ENCODE measurements around the gene SNX24. TPM values are rescaled to one million over a fixed set of nuclear protein-coding genes. Genes with fewer than 3 reads are reported as not detected.

SNX24 gene
- total RNA-seq, 5 donors from 2014 or later (not counting 1 experiment from before 2014, with no cell fraction given): 2.2 to 4.9 (median 3.8) TPM

DNA sequence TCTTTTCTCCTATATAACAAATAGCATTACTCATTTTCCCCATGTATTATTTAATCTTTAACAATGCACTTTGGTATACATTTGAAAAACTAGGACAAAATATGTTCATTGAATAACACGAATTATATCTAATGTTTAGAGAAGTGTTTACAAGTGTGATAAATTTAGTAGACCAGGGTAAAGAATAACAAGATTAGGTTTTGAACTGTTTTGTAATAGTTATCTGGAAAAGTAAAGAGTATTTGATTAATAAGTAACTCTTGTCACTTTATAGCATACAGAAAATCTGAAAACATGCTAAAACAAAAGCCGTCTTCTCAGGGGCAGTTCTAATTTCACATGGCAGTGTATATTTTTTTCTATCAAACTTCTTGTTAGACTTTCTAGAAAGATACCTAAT lies 132.7 kb downstream of the SNX24 start:
- Mint-ChIP-seq H3K27ac (no peak overlapping the region), H3K4me3 (no peak overlapping the region), H3K4me1 (no peaks in the 10 kb centered on the region), H3K36me3 (peaks cover 7% of the 10 kb centered on the region), H3K27me3 (no peaks in the 10 kb centered on the region), H3K9me3 (no peaks in the 10 kb centered on the region)
- H3K4me3 ChIP-seq (ENCODE audit: control insufficient read depth in 1 of 2, extremely low read depth in 1 of 2, low read length in 1 of 2): no peak overlapping the region
- ChIA-PET CTCF (no interaction called here), POLR2A (no interaction called here)
- ATAC-seq (replicated peaks in 1 of 4): no peak
- H3K27me3 ChIP-seq (replicated peaks in 1 of 2; ENCODE audit: control insufficient read depth in 2 of 2, extremely low read depth in 1 of 2, insufficient read depth in 2 of 2, low read length in 1 of 2): no peaks in the 10 kb centered on the region
- H3K9me3 ChIP-seq: no peaks in the 10 kb centered on the region
- no CpG with 5 or more reads among the region's 2 CpGs for WGBS (ENCODE audit: insufficient coverage)
- H3K27ac ChIP-seq (ENCODE audit: low read length): no peak overlapping the region
- H3K4me1 ChIP-seq (ENCODE audit: control insufficient read depth in 1 of 2, extremely low read depth in 1 of 2, insufficient read depth in 2 of 2, low read length in 2 of 2): no peaks in the 10 kb centered on the region
- DNase-seq: no peak
- no peaks in the 10 kb centered on the region for H3K36me3 ChIP-seq (ENCODE audit: control insufficient read depth in 2 of 2, extremely low read depth in 1 of 2, insufficient read depth in 1 of 2, low read length in 1 of 2)

DNA sequence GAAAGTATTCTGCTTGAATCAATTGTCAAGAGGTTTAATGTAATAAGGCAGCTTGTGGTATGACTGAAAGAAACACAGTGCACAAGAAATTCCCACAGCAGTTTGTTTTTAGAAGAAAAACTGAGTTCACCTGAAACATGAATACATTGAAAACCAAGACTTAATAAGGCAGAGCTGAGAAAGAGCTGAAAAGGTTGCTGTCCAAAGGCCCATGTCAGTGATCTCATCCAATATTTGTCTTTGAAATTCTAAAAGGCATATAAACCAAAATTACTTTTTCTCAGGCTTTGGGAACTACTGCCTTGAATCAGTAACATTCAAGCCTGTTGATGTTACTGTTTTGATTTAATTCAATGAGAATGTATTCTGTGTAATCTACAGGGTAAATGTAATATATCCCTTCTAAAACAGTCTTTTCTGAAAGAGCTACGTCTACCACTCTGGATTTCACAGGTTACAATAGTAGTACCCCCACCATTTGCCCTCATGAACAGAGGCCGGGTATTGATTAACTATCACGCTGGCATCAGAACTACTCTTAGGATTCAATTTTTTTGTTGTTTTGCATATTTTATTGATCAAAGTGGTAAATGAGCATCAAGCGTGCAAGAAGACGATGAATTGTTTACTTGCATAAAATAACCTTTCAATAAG lies 133.4 kb downstream of the SNX24 start:
- Mint-ChIP-seq H3K4me1 (no peaks in the 10 kb centered on the region), H3K27ac (no peak overlapping the region), H3K9me3 (no peaks in the 10 kb centered on the region), H3K27me3 (no peaks in the 10 kb centered on the region), H3K36me3 (peaks cover 3% of the 10 kb centered on the region), H3K4me3 (no peak overlapping the region)
- POLR2A ChIA-PET: interaction anchor here in 1 of 2 donors (0.6 kb wide), 1 partner anchor 13 kb away, joined by 3 read pairs; no protein-coding TSS in a partner anchor
- no peak for ATAC-seq (replicated peaks in 1 of 4)
- Histone ChIP-seq H3K9me3 (no peaks in the 10 kb centered on the region), H3K27me3 (replicated peaks in 1 of 2; ENCODE audit: control insufficient read depth in 2 of 2, extremely low read depth in 1 of 2, insufficient read depth in 2 of 2, low read length in 1 of 2) (no peaks in the 10 kb centered on the region), H3K4me1 (ENCODE audit: control insufficient read depth in 1 of 2, extremely low read depth in 1 of 2, insufficient read depth in 2 of 2, low read length in 2 of 2) (no peaks in the 10 kb centered on the region), H3K36me3 (ENCODE audit: control insufficient read depth in 2 of 2, extremely low read depth in 1 of 2, insufficient read depth in 1 of 2, low read length in 1 of 2) (no peaks in the 10 kb centered on the region), H3K4me3 (ENCODE audit: control insufficient read depth in 1 of 2, extremely low read depth in 1 of 2, low read length in 1 of 2) (no peak overlapping the region), H3K27ac (ENCODE audit: low read length) (no peak overlapping the region)
- CTCF ChIA-PET: no interaction called here
- no peak for DNase-seq
- WGBS (ENCODE audit: insufficient coverage): no CpG with 5 or more reads among the region's 5 CpGs

DNA sequence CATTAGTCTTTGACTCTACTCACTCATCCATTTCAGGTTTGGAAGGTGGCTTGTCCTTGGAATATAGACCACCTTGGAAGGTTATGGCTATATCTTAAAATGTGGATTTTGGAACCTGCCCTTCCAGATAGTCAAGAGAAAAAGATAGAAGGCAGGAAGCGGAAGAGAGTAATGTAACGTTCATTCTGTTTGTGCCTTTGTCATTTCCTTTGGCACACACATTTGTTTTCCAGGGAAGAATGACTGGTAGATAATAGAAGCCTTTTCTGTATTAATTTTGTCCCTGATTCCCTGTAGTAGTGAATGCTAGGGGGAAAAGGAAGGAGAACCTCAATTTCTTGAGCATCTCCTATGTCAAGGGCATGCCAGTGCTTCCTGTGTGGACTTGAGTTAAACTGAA lies 136.4 kb downstream of the SNX24 start:
- 90% methylated on average over 2 of the region's 2 CpGs for WGBS (ENCODE audit: insufficient coverage)
- Histone ChIP-seq H3K27me3 (replicated peaks in 1 of 2; ENCODE audit: control insufficient read depth in 2 of 2, extremely low read depth in 1 of 2, insufficient read depth in 2 of 2, low read length in 1 of 2) (no peaks in the 10 kb centered on the region), H3K4me3 (ENCODE audit: control insufficient read depth in 1 of 2, extremely low read depth in 1 of 2, low read length in 1 of 2) (no peak overlapping the region), H3K27ac (ENCODE audit: low read length) (no peak overlapping the region), H3K4me1 (ENCODE audit: control insufficient read depth in 1 of 2, extremely low read depth in 1 of 2, insufficient read depth in 2 of 2, low read length in 2 of 2) (no peaks in the 10 kb centered on the region), H3K36me3 (ENCODE audit: control insufficient read depth in 2 of 2, extremely low read depth in 1 of 2, insufficient read depth in 1 of 2, low read length in 1 of 2) (no peaks in the 10 kb centered on the region), H3K9me3 (no peaks in the 10 kb centered on the region)
- ChIA-PET POLR2A (no interaction called here), CTCF (no interaction called here)
- Mint-ChIP-seq H3K27ac (no peak overlapping the region), H3K36me3 (peaks cover 3% of the 10 kb centered on the region), H3K4me3 (no peak overlapping the region), H3K4me1 (no peaks in the 10 kb centered on the region), H3K9me3 (no peaks in the 10 kb centered on the region), H3K27me3 (peaks cover 0 to 4% of the 10 kb centered on the region in 2 donors)
- no peak for DNase-seq
- no peak for ATAC-seq (replicated peaks in 1 of 4)

DNA sequence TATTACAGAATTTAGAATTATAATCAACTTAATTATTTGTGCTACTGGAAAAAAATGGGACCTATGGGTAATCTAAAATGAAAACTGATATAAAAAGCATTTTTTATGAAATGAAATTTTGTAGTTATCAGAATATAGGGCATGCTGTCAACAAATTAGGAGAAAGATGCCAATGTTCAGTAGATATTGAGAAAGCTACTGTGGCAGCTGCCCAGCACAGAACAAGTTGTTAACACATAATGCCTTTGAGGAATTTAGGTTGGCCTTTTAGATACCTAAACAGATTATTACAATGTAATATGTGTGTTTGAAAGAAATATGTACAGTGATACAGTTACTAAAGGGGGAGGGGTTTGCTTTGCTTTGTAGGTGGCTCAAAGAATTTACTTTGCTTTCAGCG lies 137.0 kb downstream of the SNX24 start:
- no peak for ATAC-seq (replicated peaks in 1 of 4)
- no CpG with 5 or more reads among the region's 1 CpG for WGBS (ENCODE audit: insufficient coverage)
- no peak for DNase-seq
- no peaks in the 10 kb centered on the region for H3K27me3 ChIP-seq (replicated peaks in 1 of 2; ENCODE audit: control insufficient read depth in 2 of 2, extremely low read depth in 1 of 2, insufficient read depth in 2 of 2, low read length in 1 of 2)
- no peaks in the 10 kb centered on the region for H3K9me3 ChIP-seq
- no peaks in the 10 kb centered on the region for H3K4me1 ChIP-seq (ENCODE audit: control insufficient read depth in 1 of 2, extremely low read depth in 1 of 2, insufficient read depth in 2 of 2, low read length in 2 of 2)
- no peaks in the 10 kb centered on the region for H3K36me3 ChIP-seq (ENCODE audit: control insufficient read depth in 2 of 2, extremely low read depth in 1 of 2, insufficient read depth in 1 of 2, low read length in 1 of 2)
- no peak overlapping the region for H3K27ac ChIP-seq (ENCODE audit: low read length)
- Mint-ChIP-seq H3K9me3 (no peaks in the 10 kb centered on the region), H3K4me3 (no peak overlapping the region), H3K27me3 (peaks cover 0 to 4% of the 10 kb centered on the region in 2 donors), H3K36me3 (peaks cover 3% of the 10 kb centered on the region), H3K4me1 (no peaks in the 10 kb centered on the region), H3K27ac (no peak overlapping the region)
- H3K4me3 ChIP-seq (ENCODE audit: control insufficient read depth in 1 of 2, extremely low read depth in 1 of 2, low read length in 1 of 2): no peak overlapping the region
- ChIA-PET CTCF (no interaction called here), POLR2A (no interaction called here)

DNA sequence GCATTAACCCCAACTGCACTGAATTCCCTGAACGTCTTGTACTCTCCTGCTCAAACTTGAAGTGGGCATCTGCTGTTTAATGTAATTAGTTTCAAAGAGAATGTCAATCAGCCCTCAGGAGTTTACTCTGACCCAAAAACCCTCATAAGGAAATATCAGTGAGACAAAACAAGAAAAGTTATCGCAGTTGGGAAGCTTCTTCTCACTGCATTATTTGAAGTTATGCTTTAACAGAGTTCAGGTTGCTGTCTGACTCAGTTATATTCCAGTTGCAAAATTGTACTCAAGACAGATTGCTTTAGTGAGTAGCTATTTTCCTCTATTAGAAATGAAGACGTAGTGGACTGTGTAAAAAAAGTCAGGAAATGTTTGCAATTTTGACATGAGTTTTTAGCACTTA lies 139.0 kb downstream of the SNX24 start:
- POLR2A ChIA-PET: no interaction called here

DNA sequence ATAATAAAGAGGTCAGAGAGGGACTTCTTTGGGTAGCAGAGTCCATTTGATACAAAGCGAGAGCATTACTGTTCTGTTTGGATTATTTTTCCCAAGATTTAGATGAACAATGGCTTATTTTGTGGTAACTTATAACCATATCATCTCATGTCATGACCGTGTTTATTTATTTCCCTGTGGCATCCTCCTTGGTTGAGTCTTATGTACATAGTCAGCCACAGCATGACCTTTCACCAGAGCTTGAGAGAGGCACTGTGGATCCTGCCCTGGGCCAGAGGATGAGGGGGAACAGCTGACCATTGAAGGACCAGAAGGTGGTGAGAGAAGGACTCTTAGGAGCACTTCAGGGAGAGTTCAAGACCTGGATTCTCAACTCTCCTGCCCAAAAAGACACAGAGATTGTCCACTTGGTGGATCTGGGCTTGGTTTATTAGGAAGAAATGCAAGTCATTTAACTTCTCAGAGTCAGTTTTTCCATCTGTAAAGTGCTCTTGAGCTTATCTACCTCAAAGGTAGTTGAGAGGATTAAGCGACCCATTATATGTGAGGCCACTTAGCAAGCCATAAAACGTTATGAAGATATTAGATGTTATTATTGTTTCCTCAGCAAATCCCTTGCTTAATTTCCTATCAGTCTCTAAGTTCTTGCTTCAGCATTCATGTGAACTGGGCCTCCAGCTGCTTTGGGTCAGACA lies 139.7 kb downstream of the SNX24 start:
- Mint-ChIP-seq H3K36me3 (peaks cover 3% of the 10 kb centered on the region), H3K4me3 (no peak overlapping the region), H3K4me1 (no peaks in the 10 kb centered on the region), H3K27me3 (peaks cover 0 to 4% of the 10 kb centered on the region in 2 donors), H3K9me3 (no peaks in the 10 kb centered on the region), H3K27ac (no peak overlapping the region)
- POLR2A ChIA-PET: no interaction called here
- no peak for ATAC-seq (replicated peaks in 1 of 4)
- Histone ChIP-seq H3K27me3 (replicated peaks in 1 of 2; ENCODE audit: control insufficient read depth in 2 of 2, extremely low read depth in 1 of 2, insufficient read depth in 2 of 2, low read length in 1 of 2) (no peaks in the 10 kb centered on the region), H3K36me3 (ENCODE audit: control insufficient read depth in 2 of 2, extremely low read depth in 1 of 2, insufficient read depth in 1 of 2, low read length in 1 of 2) (no peaks in the 10 kb centered on the region), H3K27ac (ENCODE audit: low read length) (no peak overlapping the region), H3K4me1 (ENCODE audit: control insufficient read depth in 1 of 2, extremely low read depth in 1 of 2, insufficient read depth in 2 of 2, low read length in 2 of 2) (no peaks in the 10 kb centered on the region), H3K4me3 (ENCODE audit: control insufficient read depth in 1 of 2, extremely low read depth in 1 of 2, low read length in 1 of 2) (no peak overlapping the region), H3K9me3 (no peaks in the 10 kb centered on the region)
- no CpG with 5 or more reads among the region's 4 CpGs for WGBS (ENCODE audit: insufficient coverage)
- DNase-seq: no peak
- CTCF ChIA-PET: no interaction called here

More for the DNA sequence above, 139.0 kb downstream of the SNX24 start:
- H3K9me3 ChIP-seq: no peaks in the 10 kb centered on the region
- no peak overlapping the region for H3K4me3 ChIP-seq (ENCODE audit: control insufficient read depth in 1 of 2, extremely low read depth in 1 of 2, low read length in 1 of 2)
- WGBS (ENCODE audit: insufficient coverage): 67% methylated on average over 1 of the region's 3 CpGs
- H3K4me3 Mint-ChIP-seq: no peak overlapping the region
- DNase-seq (no peak), ATAC-seq (replicated peaks in 1 of 4) (no peak)
- CTCF ChIA-PET: no interaction called here
- H3K4me1 Mint-ChIP-seq: no peaks in the 10 kb centered on the region
- H3K9me3 Mint-ChIP-seq: no peaks in the 10 kb centered on the region
- no peaks in the 10 kb centered on the region for H3K36me3 ChIP-seq (ENCODE audit: control insufficient read depth in 2 of 2, extremely low read depth in 1 of 2, insufficient read depth in 1 of 2, low read length in 1 of 2)
- H3K27ac ChIP-seq (ENCODE audit: low read length): no peak overlapping the region
- no peaks in the 10 kb centered on the region for H3K27me3 ChIP-seq (replicated peaks in 1 of 2; ENCODE audit: control insufficient read depth in 2 of 2, extremely low read depth in 1 of 2, insufficient read depth in 2 of 2, low read length in 1 of 2)
- peaks cover 3% of the 10 kb centered on the region for H3K36me3 Mint-ChIP-seq
- H3K4me1 ChIP-seq (ENCODE audit: control insufficient read depth in 1 of 2, extremely low read depth in 1 of 2, insufficient read depth in 2 of 2, low read length in 2 of 2): no peaks in the 10 kb centered on the region
- peaks cover 0 to 4% of the 10 kb centered on the region in 2 donors for H3K27me3 Mint-ChIP-seq
- H3K27ac Mint-ChIP-seq: no peak overlapping the region
